WTC11 (cell line): ENCODE measurements around the gene GSG1L. TPM values are rescaled to one million over a fixed set of nuclear protein-coding genes. Genes with fewer than 3 reads are reported as not detected.

Experiments
- ATAC-seq: fragments of 200-7000 bp; cut with Tn5 transposase; 2 replicates; pipeline ENCODE4 v1.10.0; 2021; ENCODE audit warnings: mild to moderate bottlenecking, moderate library complexity
- CTCF ChIA-PET: fragments of 300-600 bp; sonication (Branson Sonifier 250); formaldehyde crosslinking; loops from one replicate; lab custom pipeline; 2021; ENCODE audit warnings: antibody characterized with exemption; lab: Charles Lee
- POLR2A ChIA-PET: fragments of 350-600 bp; sonication (Branson Sonifier 250); formaldehyde crosslinking; loops from one replicate; lab custom pipeline; 2021; ENCODE audit warnings: antibody characterized with exemption; lab: Charles Lee
- DNase-seq: peaks from one replicate; pipeline ENCODE4 v3.0.0; 2021; ENCODE audit warnings: low spot score
- H3K27ac Mint-ChIP-seq: 2 replicates; pipeline ENCODE4 v1.8.0; 2021; ENCODE audit warnings: mixed read lengths
- H3K27me3 Mint-ChIP-seq: 2 replicates; pipeline ENCODE4 v1.8.0; 2021; ENCODE audit warnings: low read depth, mild to moderate bottlenecking, moderate library complexity, mixed read lengths
- H3K36me3 Mint-ChIP-seq: 2 replicates; pipeline ENCODE4 v1.8.0; 2021; ENCODE audit warnings: mixed read lengths
- H3K4me1 Mint-ChIP-seq: 2 replicates; pipeline ENCODE4 v1.8.0; 2022; ENCODE audit warnings: mixed read lengths
- H3K4me3 Mint-ChIP-seq: 2 replicates; pipeline ENCODE4 v1.8.0; 2021; ENCODE audit warnings: mild to moderate bottlenecking, moderate library complexity, mixed read lengths
- H3K9me3 Mint-ChIP-seq: 2 replicates; pipeline ENCODE4 v1.8.0; 2021; ENCODE audit warnings: mixed read lengths
- CBFB ChIP-seq: sonication (generic); formaldehyde crosslinking; IDR thresholded peaks from 2 replicates; pipeline ENCODE4 v1.8.1; 2022; ENCODE audit warnings: mild to moderate bottlenecking, low read depth, missing genetic modification reagents
- ETV6 ChIP-seq: sonication (generic); formaldehyde crosslinking; IDR thresholded peaks from 2 replicates; pipeline ENCODE4 v1.8.1; 2022; ENCODE audit warnings: mild to moderate bottlenecking, missing genetic modification reagents
- GRHL2 ChIP-seq: fragments of 250-450 bp; sonication (Bioruptor Pico); IDR thresholded peaks from 2 replicates; pipeline ENCODE4 v1.8.0; 2022; ENCODE audit warnings: mild to moderate bottlenecking, moderate library complexity; ENCODE audit not compliant: insufficient replicate concordance, severe bottlenecking
- HMGA2 ChIP-seq: fragments of 250-450 bp; sonication (Bioruptor Pico); IDR thresholded peaks from 2 replicates; pipeline ENCODE4 v1.4.0; 2021; ENCODE audit warnings: mild to moderate bottlenecking, moderate library complexity
- PREB ChIP-seq: sonication (generic); formaldehyde crosslinking; IDR thresholded peaks from 2 replicates; pipeline ENCODE4 v1.8.1; 2022; ENCODE audit warnings: mild to moderate bottlenecking, missing genetic modification reagents, moderate library complexity, borderline replicate concordance
- RELA ChIP-seq: sonication (generic); formaldehyde crosslinking; IDR thresholded peaks from 2 replicates; pipeline ENCODE4 v1.8.1; 2022; ENCODE audit warnings: missing genetic modification reagents, mild to moderate bottlenecking, borderline replicate concordance
- SOX15 ChIP-seq: fragments of 250-450 bp; sonication (Bioruptor Pico); IDR thresholded peaks from 2 replicates; pipeline ENCODE4 v1.9.0; 2021; ENCODE audit warnings: mild to moderate bottlenecking
- TEAD4 ChIP-seq: sonication (generic); formaldehyde crosslinking; IDR thresholded peaks from 2 replicates; pipeline ENCODE4 v1.8.0; 2022; ENCODE audit warnings: mild to moderate bottlenecking, missing genetic modification reagents
- USF1 ChIP-seq: sonication (generic); formaldehyde crosslinking; IDR thresholded peaks from 2 replicates; pipeline ENCODE4 v1.8.0; 2022; ENCODE audit warnings: mild to moderate bottlenecking, missing genetic modification reagents
- ZNF138 ChIP-seq: sonication (generic); formaldehyde crosslinking; conservative IDR thresholded peaks from 2 replicates; pipeline ENCODE4 v1.8.1; 2022; ENCODE audit warnings: mild to moderate bottlenecking, moderate library complexity, missing genetic modification reagents
- ZNF263 ChIP-seq: sonication (generic); formaldehyde crosslinking; IDR thresholded peaks from 2 replicates; pipeline ENCODE4 v1.8.1; 2022; ENCODE audit warnings: low read depth, mild to moderate bottlenecking, moderate library complexity, missing genetic modification reagents
- ZNF416 ChIP-seq: fragments of 250-450 bp; sonication (Bioruptor Pico); IDR thresholded peaks from 2 replicates; pipeline ENCODE4 v1.9.0; 2021; ENCODE audit warnings: mild to moderate bottlenecking, inconsistent platforms
- ZNF671 ChIP-seq: fragments of 250-450 bp; sonication (Bioruptor Pico); IDR thresholded peaks from 2 replicates; pipeline ENCODE4 v1.8.0; 2021; ENCODE audit warnings: mild to moderate bottlenecking
- total RNA-seq: library from RNA; stranded (reverse); gene quantifications from 3 replicates; pipeline ENCODE4 v1.2.3, GENCODE V29; 2021
- TF ChIP-seq, protein P1 (sequence below): sonication (generic); formaldehyde crosslinking; IDR thresholded peaks from 2 replicates; pipeline ENCODE4 v1.8.0; 2022; ENCODE audit warnings: mild to moderate bottlenecking, missing genetic modification reagents
- TF ChIP-seq, protein P2 (sequence below): fragments of 250-450 bp; sonication (Bioruptor Pico); IDR thresholded peaks from 2 replicates; pipeline ENCODE4 v1.9.0; 2021; ENCODE audit warnings: mild to moderate bottlenecking
- TF ChIP-seq, protein P3 (sequence below): sonication (generic); formaldehyde crosslinking; IDR thresholded peaks from 2 replicates; pipeline ENCODE4 v1.8.1; 2023; ENCODE audit warnings: mild to moderate bottlenecking, missing genetic modification reagents, moderate library complexity
- TF ChIP-seq, protein P4 (sequence below): sonication (generic); formaldehyde crosslinking; IDR thresholded peaks from 2 replicates; pipeline ENCODE4 v1.8.1; 2022; ENCODE audit warnings: missing genetic modification reagents, borderline replicate concordance
- TF ChIP-seq, protein P5 (sequence below): fragments of 200-600 bp; IDR thresholded peaks from 2 replicates; pipeline ENCODE4 v1.8.0; 2022; ENCODE audit warnings: antibody characterized with exemption
- TF ChIP-seq, protein P6 (sequence below): sonication (generic); formaldehyde crosslinking; IDR thresholded peaks from 2 replicates; pipeline ENCODE4 v1.8.0; 2023; ENCODE audit warnings: missing genetic modification reagents, mild to moderate bottlenecking, borderline replicate concordance
- TF ChIP-seq, protein P7 (sequence below): sonication (generic); formaldehyde crosslinking; IDR thresholded peaks from 2 replicates; pipeline ENCODE4 v1.8.0; 2023; ENCODE audit warnings: missing genetic modification reagents

The GSG1L gene
- total RNA-seq, 1 experiment from 2014 or later: 0.28 TPM

- TF ChIP-seq, protein P1, sequence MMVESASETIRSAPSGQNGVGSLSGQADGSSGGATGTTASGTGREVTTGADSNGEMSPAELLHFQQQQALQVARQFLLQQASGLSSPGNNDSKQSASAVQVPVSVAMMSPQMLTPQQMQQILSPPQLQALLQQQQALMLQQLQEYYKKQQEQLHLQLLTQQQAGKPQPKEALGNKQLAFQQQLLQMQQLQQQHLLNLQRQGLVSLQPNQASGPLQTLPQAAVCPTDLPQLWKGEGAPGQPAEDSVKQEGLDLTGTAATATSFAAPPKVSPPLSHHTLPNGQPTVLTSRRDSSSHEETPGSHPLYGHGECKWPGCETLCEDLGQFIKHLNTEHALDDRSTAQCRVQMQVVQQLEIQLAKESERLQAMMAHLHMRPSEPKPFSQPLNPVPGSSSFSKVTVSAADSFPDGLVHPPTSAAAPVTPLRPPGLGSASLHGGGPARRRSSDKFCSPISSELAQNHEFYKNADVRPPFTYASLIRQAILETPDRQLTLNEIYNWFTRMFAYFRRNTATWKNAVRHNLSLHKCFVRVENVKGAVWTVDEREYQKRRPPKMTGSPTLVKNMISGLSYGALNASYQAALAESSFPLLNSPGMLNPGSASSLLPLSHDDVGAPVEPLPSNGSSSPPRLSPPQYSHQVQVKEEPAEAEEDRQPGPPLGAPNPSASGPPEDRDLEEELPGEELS: no peak
- TF ChIP-seq ZNF138 (CRISPR knock-in tag): no peak
- TF ChIP-seq, all 79 proteins: peak for 0
Measured at GRCh38 chr16:28110977-28111376, 47.5 kb upstream of the GSG1L start (continued).

- no peaks in the 10 kb centered on the region for H3K27me3 Mint-ChIP-seq
- no peak for DNase-seq
- H3K4me1 Mint-ChIP-seq: no peaks in the 10 kb centered on the region
- H3K27ac Mint-ChIP-seq: no peak overlapping the region
- POLR2A ChIA-PET: no interaction called here
- TF ChIP-seq ZNF138 (CRISPR knock-in tag) (no peak), ZNF671 (CRISPR knock-in tag) (no peak), HMGA2 (no peak), TEAD4 (no peak), ZNF263 (CRISPR knock-in tag) (no peak), CBFB (CRISPR knock-in tag) (no peak), ETV6 (CRISPR knock-in tag) (no peak), ZNF416 (CRISPR knock-in tag) (no peak)
- TF ChIP-seq, protein P2, sequence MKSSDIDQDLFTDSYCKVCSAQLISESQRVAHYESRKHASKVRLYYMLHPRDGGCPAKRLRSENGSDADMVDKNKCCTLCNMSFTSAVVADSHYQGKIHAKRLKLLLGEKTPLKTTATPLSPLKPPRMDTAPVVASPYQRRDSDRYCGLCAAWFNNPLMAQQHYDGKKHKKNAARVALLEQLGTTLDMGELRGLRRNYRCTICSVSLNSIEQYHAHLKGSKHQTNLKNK (CRISPR knock-in tag): no peak
- TF ChIP-seq, all 79 proteins: peak for 0
- Mint-ChIP-seq H3K4me3 (no peak overlapping the region), H3K36me3 (peaks cover 54% of the 10 kb centered on the region), H3K9me3 (no peaks in the 10 kb centered on the region)
- CTCF ChIA-PET: interaction anchor here (1.0 kb wide), 1 partner anchor 211 kb away, joined by 3 read pairs; no protein-coding TSS in a partner anchor
- ATAC-seq: no peak
Measured at GRCh38 chr16:28110479-28110878, 47.0 kb upstream of the GSG1L start.

DNA sequence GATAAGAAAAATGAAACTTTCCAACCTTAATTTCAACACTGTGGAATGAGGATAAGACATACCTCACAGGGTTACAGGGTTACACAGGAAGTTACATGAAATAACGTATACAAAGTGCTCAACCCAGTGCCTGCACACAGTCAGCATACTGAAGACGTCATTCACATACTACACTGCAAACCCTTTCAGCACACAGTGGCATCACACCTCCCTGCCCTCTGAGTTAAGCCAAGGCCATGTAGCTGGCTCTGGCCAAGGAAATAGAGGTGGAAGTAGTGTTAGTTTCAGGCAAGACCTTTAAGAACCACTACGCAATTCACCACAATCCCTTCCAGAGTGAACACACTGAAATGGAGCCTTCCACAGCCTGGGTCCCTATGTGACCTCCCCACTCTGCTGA lies 46.6 kb upstream of the GSG1L start:
- H3K4me3 Mint-ChIP-seq: no peak overlapping the region
- POLR2A ChIA-PET: no interaction called here
- H3K27ac Mint-ChIP-seq: no peak overlapping the region
- DNase-seq: no peak
- peaks cover 55% of the 10 kb centered on the region for H3K36me3 Mint-ChIP-seq
- H3K27me3 Mint-ChIP-seq: no peaks in the 10 kb centered on the region
- no peaks in the 10 kb centered on the region for H3K4me1 Mint-ChIP-seq
- no peak for ATAC-seq
- CTCF ChIA-PET: no interaction called here
- H3K9me3 Mint-ChIP-seq: no peaks in the 10 kb centered on the region
- TF ChIP-seq PREB (no peak), USF1 (CRISPR knock-in tag) (no peak), ETV6 (CRISPR knock-in tag) (no peak), RELA (no peak), SOX15 (CRISPR knock-in tag) (no peak), GRHL2 (no peak)
- TF ChIP-seq, protein P3, sequence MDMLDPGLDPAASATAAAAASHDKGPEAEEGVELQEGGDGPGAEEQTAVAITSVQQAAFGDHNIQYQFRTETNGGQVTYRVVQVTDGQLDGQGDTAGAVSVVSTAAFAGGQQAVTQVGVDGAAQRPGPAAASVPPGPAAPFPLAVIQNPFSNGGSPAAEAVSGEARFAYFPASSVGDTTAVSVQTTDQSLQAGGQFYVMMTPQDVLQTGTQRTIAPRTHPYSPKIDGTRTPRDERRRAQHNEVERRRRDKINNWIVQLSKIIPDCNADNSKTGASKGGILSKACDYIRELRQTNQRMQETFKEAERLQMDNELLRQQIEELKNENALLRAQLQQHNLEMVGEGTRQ: no peak
- TF ChIP-seq, protein P4, sequence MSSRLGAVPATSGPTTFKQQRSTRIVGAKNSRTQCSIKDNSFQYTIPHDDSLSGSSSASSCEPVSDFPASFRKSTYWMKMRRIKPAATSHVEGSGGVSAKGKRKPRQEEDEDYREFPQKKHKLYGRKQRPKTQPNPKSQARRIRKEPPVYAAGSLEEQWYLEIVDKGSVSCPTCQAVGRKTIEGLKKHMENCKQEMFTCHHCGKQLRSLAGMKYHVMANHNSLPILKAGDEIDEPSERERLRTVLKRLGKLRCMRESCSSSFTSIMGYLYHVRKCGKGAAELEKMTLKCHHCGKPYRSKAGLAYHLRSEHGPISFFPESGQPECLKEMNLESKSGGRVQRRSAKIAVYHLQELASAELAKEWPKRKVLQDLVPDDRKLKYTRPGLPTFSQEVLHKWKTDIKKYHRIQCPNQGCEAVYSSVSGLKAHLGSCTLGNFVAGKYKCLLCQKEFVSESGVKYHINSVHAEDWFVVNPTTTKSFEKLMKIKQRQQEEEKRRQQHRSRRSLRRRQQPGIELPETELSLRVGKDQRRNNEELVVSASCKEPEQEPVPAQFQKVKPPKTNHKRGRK (CRISPR knock-in tag): no peak
- TF ChIP-seq, protein P5, sequence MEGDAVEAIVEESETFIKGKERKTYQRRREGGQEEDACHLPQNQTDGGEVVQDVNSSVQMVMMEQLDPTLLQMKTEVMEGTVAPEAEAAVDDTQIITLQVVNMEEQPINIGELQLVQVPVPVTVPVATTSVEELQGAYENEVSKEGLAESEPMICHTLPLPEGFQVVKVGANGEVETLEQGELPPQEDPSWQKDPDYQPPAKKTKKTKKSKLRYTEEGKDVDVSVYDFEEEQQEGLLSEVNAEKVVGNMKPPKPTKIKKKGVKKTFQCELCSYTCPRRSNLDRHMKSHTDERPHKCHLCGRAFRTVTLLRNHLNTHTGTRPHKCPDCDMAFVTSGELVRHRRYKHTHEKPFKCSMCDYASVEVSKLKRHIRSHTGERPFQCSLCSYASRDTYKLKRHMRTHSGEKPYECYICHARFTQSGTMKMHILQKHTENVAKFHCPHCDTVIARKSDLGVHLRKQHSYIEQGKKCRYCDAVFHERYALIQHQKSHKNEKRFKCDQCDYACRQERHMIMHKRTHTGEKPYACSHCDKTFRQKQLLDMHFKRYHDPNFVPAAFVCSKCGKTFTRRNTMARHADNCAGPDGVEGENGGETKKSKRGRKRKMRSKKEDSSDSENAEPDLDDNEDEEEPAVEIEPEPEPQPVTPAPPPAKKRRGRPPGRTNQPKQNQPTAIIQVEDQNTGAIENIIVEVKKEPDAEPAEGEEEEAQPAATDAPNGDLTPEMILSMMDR: no peak
- TF ChIP-seq, protein P6, sequence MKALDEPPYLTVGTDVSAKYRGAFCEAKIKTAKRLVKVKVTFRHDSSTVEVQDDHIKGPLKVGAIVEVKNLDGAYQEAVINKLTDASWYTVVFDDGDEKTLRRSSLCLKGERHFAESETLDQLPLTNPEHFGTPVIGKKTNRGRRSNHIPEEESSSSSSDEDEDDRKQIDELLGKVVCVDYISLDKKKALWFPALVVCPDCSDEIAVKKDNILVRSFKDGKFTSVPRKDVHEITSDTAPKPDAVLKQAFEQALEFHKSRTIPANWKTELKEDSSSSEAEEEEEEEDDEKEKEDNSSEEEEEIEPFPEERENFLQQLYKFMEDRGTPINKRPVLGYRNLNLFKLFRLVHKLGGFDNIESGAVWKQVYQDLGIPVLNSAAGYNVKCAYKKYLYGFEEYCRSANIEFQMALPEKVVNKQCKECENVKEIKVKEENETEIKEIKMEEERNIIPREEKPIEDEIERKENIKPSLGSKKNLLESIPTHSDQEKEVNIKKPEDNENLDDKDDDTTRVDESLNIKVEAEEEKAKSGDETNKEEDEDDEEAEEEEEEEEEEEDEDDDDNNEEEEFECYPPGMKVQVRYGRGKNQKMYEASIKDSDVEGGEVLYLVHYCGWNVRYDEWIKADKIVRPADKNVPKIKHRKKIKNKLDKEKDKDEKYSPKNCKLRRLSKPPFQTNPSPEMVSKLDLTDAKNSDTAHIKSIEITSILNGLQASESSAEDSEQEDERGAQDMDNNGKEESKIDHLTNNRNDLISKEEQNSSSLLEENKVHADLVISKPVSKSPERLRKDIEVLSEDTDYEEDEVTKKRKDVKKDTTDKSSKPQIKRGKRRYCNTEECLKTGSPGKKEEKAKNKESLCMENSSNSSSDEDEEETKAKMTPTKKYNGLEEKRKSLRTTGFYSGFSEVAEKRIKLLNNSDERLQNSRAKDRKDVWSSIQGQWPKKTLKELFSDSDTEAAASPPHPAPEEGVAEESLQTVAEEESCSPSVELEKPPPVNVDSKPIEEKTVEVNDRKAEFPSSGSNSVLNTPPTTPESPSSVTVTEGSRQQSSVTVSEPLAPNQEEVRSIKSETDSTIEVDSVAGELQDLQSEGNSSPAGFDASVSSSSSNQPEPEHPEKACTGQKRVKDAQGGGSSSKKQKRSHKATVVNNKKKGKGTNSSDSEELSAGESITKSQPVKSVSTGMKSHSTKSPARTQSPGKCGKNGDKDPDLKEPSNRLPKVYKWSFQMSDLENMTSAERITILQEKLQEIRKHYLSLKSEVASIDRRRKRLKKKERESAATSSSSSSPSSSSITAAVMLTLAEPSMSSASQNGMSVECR (CRISPR knock-in tag): no peak
- TF ChIP-seq, protein P7, sequence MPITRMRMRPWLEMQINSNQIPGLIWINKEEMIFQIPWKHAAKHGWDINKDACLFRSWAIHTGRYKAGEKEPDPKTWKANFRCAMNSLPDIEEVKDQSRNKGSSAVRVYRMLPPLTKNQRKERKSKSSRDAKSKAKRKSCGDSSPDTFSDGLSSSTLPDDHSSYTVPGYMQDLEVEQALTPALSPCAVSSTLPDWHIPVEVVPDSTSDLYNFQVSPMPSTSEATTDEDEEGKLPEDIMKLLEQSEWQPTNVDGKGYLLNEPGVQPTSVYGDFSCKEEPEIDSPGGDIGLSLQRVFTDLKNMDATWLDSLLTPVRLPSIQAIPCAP (CRISPR knock-in tag): no peak
